K562 (cell line): ENCODE data around the gene SIDT2. TPM values are rescaled to one million over a fixed set of nuclear protein-coding genes. Genes with fewer than 3 reads are reported as not detected.

Source experiments
- ATAC-seq: fragments of 200-7000 bp; cut with Tn5 transposase; 3 replicates; pipeline ENCODE4 v1.9.1; 2020; ENCODE audit warnings: moderate library complexity
- BruUV-seq: library from RNA; stranded (reverse); fragments of 400-500 nt; replicated peaks from 2 replicates; lab custom pipeline; 2021; lab: Mats Ljungman, UMichigan
- CTCF ChIA-PET: fragments of 300-600 bp; formaldehyde crosslinking; extraction: SDS; loops from one replicate; lab custom pipeline; 2021; ENCODE audit warnings: low intra/inter-chr PET ratio; lab: Yijun Ruan, JAX
- POLR2A ChIA-PET: fragments of 300-600, 350-650 bp; sonication (Branson Sonifier 250); formaldehyde crosslinking; extraction: SDS; loops from one replicate; lab custom pipeline; 2021; ENCODE audit warnings: antibody characterized with exemption, inconsistent platforms; lab: Yijun Ruan, JAX
- DNase-seq, 4 experiments: peaks; one replicate each; pipeline versions ENCODE4 v3.0.0 to v3.0.0-alpha.2; 2011 to 2018; ENCODE audit warnings: low spot score in 3 of 4, mixed read lengths in 3 of 4; ENCODE audit errors: extremely low read depth in 1 of 4
- FAIRE-seq: peaks from 2 replicates; lab custom pipeline; 2011; peaks lifted over from hg19 to GRCh38; lab: Jason Lieb, UNC
- H2AFZ ChIP-seq: 2 replicates; pipeline ENCODE4 v1.6.0; 2011; ENCODE audit warnings: low read depth, low read length, control low read depth, inconsistent platforms
- H3K27ac ChIP-seq: fragments of 200-600 bp; 3 replicates; pipeline ENCODE4 v1.8.0; 2011; ENCODE audit warnings: low read depth, mild to moderate bottlenecking, control low read depth, inconsistent platforms, low read length, moderate library complexity, mixed read lengths; ENCODE audit errors: extremely low read depth
- H3K27me3 ChIP-seq, 2 experiments: fragments of 300-600 bp in 1 of 2; 2 replicates in 1 of 2; 3 replicates in 1 of 2; pipeline versions ENCODE4 v1.6.0 to v1.8.0; 2011; ENCODE audit warnings: inconsistent platforms in 2 of 2, low read length in 2 of 2, mild to moderate bottlenecking in 1 of 2, mixed read lengths in 1 of 2, moderate library complexity in 1 of 2; ENCODE audit not compliant: control insufficient read depth in 2 of 2, insufficient read depth in 2 of 2
- H3K36me3 ChIP-seq: fragments of 300-600 bp; 3 replicates; pipeline ENCODE4 v1.8.0; 2011; ENCODE audit warnings: mild to moderate bottlenecking, low read length, inconsistent platforms; ENCODE audit not compliant: control insufficient read depth, insufficient read depth
- H3K4me1 ChIP-seq, 2 experiments: fragments of 200-600 bp in 1 of 2; replicated peaks in 1 of 2; 2 replicates in 1 of 2; 3 replicates in 1 of 2; pipeline versions ENCODE4 v1.5.1 to v1.8.0; 2011; ENCODE audit warnings: inconsistent platforms in 2 of 2, low read length in 2 of 2, mild to moderate bottlenecking in 1 of 2, mixed read lengths in 1 of 2, moderate library complexity in 1 of 2; ENCODE audit not compliant: control insufficient read depth in 2 of 2, insufficient read depth in 2 of 2
- H3K4me2 ChIP-seq: 2 replicates; pipeline ENCODE4 v1.6.1; 2011; ENCODE audit warnings: low read length, control low read depth, inconsistent platforms, mixed read lengths; ENCODE audit not compliant: insufficient read depth
- H3K4me3 ChIP-seq: fragments of 200-600 bp; sonication (generic), shearing (Covaris generic); 2 replicates; pipeline ENCODE4 v1.5.1; 2016; ENCODE audit warnings: control low read depth, inconsistent platforms
- H3K79me2 ChIP-seq: fragments of 200-600 bp; 3 replicates; pipeline ENCODE4 v1.8.0; 2011; ENCODE audit warnings: low read length, inconsistent platforms; ENCODE audit not compliant: control insufficient read depth, insufficient read depth
- H3K9ac ChIP-seq, 2 experiments: 2 replicates each; pipeline versions ENCODE4 v1.6.0 to v1.6.1; 2011; ENCODE audit warnings: low read depth in 2 of 2, low read length in 2 of 2, control low read depth in 1 of 2, inconsistent platforms in 1 of 2, mild to moderate bottlenecking in 1 of 2, mixed read lengths in 1 of 2; ENCODE audit not compliant: insufficient read depth in 1 of 2
- H3K9me1 ChIP-seq: one replicate; pipeline ENCODE4 v1.6.0; 2011; ENCODE audit warnings: inconsistent platforms, mild to moderate bottlenecking, low read length, moderate library complexity; ENCODE audit not compliant: control insufficient read depth, insufficient read depth
- H3K9me3 ChIP-seq: replicated peaks from 2 replicates; pipeline ENCODE4 v1.5.1; 2011; ENCODE audit warnings: low read depth, low read length, inconsistent platforms; ENCODE audit not compliant: control insufficient read depth, insufficient read depth
- H4K20me1 ChIP-seq: replicated peaks from 2 replicates; pipeline ENCODE4 v1.6.1; 2011; ENCODE audit warnings: low read length, inconsistent platforms, mixed read lengths; ENCODE audit not compliant: control insufficient read depth, insufficient read depth
- NR2C1 ChIP-seq, 2 experiments: fragments of 450-650 bp; IDR thresholded peaks; 2 replicates each; pipeline ENCODE4 v1.6.1; 2017; ENCODE audit warnings: mild to moderate bottlenecking in 2 of 2, antibody characterized with exemption in 1 of 2, inconsistent platforms in 1 of 2, missing compliant biosample characterization in 1 of 2, missing genetic modification characterization in 1 of 2
- NR2C2 ChIP-seq, 2 experiments: fragments of 200-800 bp in 1 of 2; sonication (Bioruptor generic) in 1 of 2; sonication (generic) in 1 of 2; formaldehyde crosslinking in 1 of 2; IDR thresholded peaks; 2 replicates each; pipeline versions ENCODE4 v1.6.1 to v1.8.0; 2016 to 2022; ENCODE audit warnings: mild to moderate bottlenecking in 1 of 2, missing compliant biosample characterization in 1 of 2, missing genetic modification characterization in 1 of 2, missing genetic modification reagents in 1 of 2
- WGBS: fragments of 100-300 bp; shearing (Covaris generic); methylation state at CpG from one replicate; pipeline ENCODE4 v1.1.6; 2016; ENCODE audit warnings: low coverage, mixed read lengths; ENCODE audit not compliant: insufficient coverage; ENCODE audit errors: missing lambda C conversion rate; 5-methylcytosine and 5-hydroxymethylcytosine counted together
- in situ Hi-C: fragments of 300-500 bp; cut with MboI; formaldehyde crosslinking; loops from 4 replicates; pipeline ENCODE4 v1.15.0; 2018; ENCODE audit warnings: inconsistent platforms, mixed read lengths
- intact Hi-C: fragments of 100-400 bp; cut with micrococcal nuclease; formaldehyde crosslinking; loops from 2 replicates; pipeline ENCODE4 v1.14.2; 2022
- polyA plus RNA-seq, 8 experiments: library from polyadenylated mRNA; depleted of rRNA in 4 of 8; stranded (reverse) in 5 of 8; unstranded in 3 of 8; fragments of >200 nt; fragmentation: Nextera tagmentation in 2 of 8; fragmentation: Illumina TruSeq in 1 of 8; extraction: Ambion mirVana in 2 of 8; extraction: Trizol in 1 of 8; gene quantifications; 2 replicates each; pipeline versions ENCODE4 v1.2.1 to v1.2.3, GENCODE V29; 2011 to 2014; ENCODE audit warnings: inconsistent platforms in 1 of 8, missing spikeins in 1 of 8
- total RNA-seq, 7 experiments: library from RNA; depleted of rRNA in 6 of 7; stranded (reverse); fragments of >200 nt in 6 of 7; fragmentation: Illumina TruSeq in 2 of 7; extraction: Trizol in 2 of 7; gene quantifications; 2 replicates each; pipeline versions ENCODE4 v1.2.1 to v1.2.3, GENCODE V29; 2011 to 2021; ENCODE audit warnings: low replicate concordance in 1 of 7
- TF ChIP-seq, protein P1 (sequence below), 2 experiments: fragments of 450-650 bp in 1 of 2; sonication (generic) in 1 of 2; formaldehyde crosslinking in 1 of 2; IDR thresholded peaks; 2 replicates each; pipeline versions ENCODE4 v1.7.1 to v1.9.0; 2016 to 2022; ENCODE audit warnings: inconsistent platforms in 1 of 2, mild to moderate bottlenecking in 1 of 2, missing genetic modification reagents in 1 of 2
- TF ChIP-seq, protein P2 (sequence below), 2 experiments: fragments of 450-650 bp; IDR thresholded peaks; 2 replicates each; pipeline ENCODE4 v1.6.1; 2016
- TF ChIP-seq, protein P3 (sequence below): fragments of 450-650 bp; formaldehyde crosslinking; IDR thresholded peaks from 2 replicates; pipeline ENCODE4 v1.4.0; 2020; ENCODE audit warnings: mild to moderate bottlenecking

Gene SIDT2
- total and polyA plus RNA-seq, 9 of the 15 experiments (the other 6 are each of a cell fraction or from before 2014, with no cell fraction given) = 2.4 to 20.2 (median 6.5) TPM

DNA sequence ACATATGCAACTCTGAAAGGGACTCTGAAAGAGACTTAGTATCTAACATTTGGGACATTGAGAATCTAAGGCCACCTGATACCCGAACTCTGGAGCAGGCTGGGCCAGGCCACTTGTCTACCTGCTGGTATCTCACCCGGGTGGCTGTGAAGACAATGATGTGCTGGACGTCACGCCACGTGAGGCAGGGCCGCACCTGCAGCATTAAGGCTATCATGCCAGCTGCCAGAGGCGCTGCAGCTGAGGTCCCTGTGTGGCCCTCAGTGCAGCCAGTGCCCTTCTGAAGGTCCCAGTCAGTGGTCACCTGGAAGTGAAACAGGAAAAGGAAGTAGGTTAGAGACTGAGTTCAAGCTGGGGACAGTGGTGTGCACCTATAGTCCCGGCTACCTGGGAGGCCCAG is 40.9 kb downstream of the SIDT2 start:
- H3K79me2 ChIP-seq = no peaks in the 10 kb centered on the region
- H2AFZ ChIP-seq = no peak overlapping the region
- WGBS = 85% methylated on average over 8 of the region's 8 CpGs
- DNase-seq = no peak
- H3K9me3 ChIP-seq = no peaks in the 10 kb centered on the region
- H4K20me1 ChIP-seq = peaks cover 7% of the 10 kb centered on the region
- H3K4me2 ChIP-seq = no peak overlapping the region; the same call in 1 of the 2 replicates
- peaks cover 6% of the 10 kb centered on the region for H3K9me1 ChIP-seq
- no TSS peak for BruUV-seq
- POLR2A ChIA-PET = interaction anchor here (0.6 to 3.3 kb wide), 2 partner anchors 11 to 389 kb away, joined by 3 to 20 read pairs; partner anchors contain the start of gene PCSK7
- peaks cover 42 to 45% of the 10 kb centered on the region in 2 experiments; a peak in 4 of 5 replicates for H3K4me1 ChIP-seq
- H3K27ac ChIP-seq = no peak overlapping the region
- intact Hi-C loops = no loop called here
- H3K36me3 ChIP-seq = peaks cover 69% of the 10 kb centered on the region
- no peak overlapping the region for H3K4me3 ChIP-seq
- TF ChIP-seq NR2C1 (IDR thresholded peaks at IDR 0.05) = peak; percentile 55; the same call in 1 of the 2 replicates
- TF ChIP-seq NR2C1 (tag; IDR thresholded peaks at IDR 0.05) = no peak
- TF ChIP-seq, protein P1, sequence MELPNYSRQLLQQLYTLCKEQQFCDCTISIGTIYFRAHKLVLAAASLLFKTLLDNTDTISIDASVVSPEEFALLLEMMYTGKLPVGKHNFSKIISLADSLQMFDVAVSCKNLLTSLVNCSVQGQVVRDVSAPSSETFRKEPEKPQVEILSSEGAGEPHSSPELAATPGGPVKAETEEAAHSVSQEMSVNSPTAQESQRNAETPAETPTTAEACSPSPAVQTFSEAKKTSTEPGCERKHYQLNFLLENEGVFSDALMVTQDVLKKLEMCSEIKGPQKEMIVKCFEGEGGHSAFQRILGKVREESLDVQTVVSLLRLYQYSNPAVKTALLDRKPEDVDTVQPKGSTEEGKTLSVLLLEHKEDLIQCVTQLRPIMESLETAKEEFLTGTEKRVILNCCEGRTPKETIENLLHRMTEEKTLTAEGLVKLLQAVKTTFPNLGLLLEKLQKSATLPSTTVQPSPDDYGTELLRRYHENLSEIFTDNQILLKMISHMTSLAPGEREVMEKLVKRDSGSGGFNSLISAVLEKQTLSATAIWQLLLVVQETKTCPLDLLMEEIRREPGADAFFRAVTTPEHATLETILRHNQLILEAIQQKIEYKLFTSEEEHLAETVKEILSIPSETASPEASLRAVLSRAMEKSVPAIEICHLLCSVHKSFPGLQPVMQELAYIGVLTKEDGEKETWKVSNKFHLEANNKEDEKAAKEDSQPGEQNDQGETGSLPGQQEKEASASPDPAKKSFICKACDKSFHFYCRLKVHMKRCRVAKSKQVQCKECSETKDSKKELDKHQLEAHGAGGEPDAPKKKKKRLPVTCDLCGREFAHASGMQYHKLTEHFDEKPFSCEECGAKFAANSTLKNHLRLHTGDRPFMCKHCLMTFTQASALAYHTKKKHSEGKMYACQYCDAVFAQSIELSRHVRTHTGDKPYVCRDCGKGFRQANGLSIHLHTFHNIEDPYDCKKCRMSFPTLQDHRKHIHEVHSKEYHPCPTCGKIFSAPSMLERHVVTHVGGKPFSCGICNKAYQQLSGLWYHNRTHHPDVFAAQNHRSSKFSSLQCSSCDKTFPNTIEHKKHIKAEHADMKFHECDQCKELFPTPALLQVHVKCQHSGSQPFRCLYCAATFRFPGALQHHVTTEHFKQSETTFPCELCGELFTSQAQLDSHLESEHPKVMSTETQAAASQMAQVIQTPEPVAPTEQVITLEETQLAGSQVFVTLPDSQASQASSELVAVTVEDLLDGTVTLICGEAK (IDR thresholded peaks at IDR 0.05) = 0 out of 2 replicates have a peak, but pooled peaks have one; percentile 13
- TF ChIP-seq, protein P1 (CRISPR knock-in tag; IDR thresholded peaks at IDR 0.05) = no peak
- TF ChIP-seq, protein P2, sequence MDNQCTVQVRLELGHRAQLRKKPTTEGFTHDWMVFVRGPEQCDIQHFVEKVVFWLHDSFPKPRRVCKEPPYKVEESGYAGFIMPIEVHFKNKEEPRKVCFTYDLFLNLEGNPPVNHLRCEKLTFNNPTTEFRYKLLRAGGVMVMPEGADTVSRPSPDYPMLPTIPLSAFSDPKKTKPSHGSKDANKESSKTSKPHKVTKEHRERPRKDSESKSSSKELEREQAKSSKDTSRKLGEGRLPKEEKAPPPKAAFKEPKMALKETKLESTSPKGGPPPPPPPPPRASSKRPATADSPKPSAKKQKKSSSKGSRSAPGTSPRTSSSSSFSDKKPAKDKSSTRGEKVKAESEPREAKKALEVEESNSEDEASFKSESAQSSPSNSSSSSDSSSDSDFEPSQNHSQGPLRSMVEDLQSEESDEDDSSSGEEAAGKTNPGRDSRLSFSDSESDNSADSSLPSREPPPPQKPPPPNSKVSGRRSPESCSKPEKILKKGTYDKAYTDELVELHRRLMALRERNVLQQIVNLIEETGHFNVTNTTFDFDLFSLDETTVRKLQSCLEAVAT (IDR thresholded peaks at IDR 0.05) = no peak
- TF ChIP-seq, protein P3, sequence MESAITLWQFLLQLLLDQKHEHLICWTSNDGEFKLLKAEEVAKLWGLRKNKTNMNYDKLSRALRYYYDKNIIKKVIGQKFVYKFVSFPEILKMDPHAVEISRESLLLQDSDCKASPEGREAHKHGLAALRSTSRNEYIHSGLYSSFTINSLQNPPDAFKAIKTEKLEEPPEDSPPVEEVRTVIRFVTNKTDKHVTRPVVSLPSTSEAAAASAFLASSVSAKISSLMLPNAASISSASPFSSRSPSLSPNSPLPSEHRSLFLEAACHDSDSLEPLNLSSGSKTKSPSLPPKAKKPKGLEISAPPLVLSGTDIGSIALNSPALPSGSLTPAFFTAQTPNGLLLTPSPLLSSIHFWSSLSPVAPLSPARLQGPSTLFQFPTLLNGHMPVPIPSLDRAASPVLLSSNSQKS (CRISPR knock-in tag) = no peak
- TF ChIP-seq NR2C2 (CRISPR knock-in tag; IDR thresholded peaks at IDR 0.05) = no peak
- peak; percentile 27; the same call in 1 of the 2 replicates for TF ChIP-seq NR2C2 (tag; IDR thresholded peaks at IDR 0.05)
- TF ChIP-seq, all 486 proteins: peak for 3
- H3K9ac ChIP-seq = peak overlapping the region in 1 of 2 experiments; percentile 30; a peak in 1 of 4 replicates
- no peaks in the 10 kb centered on the region for H3K27me3 ChIP-seq
- no peak for ATAC-seq
- no peak for FAIRE-seq
- in situ Hi-C loops = no loop called here
- CTCF ChIA-PET = no interaction called here
